Measurements from ENCODE around the gene APCDD1L.

- TF ChIP-seq CTCF (IDR thresholded peaks at IDR 0.05; ENCODE audit: poor library complexity, severe bottlenecking) (no peak), EZH2 (IDR thresholded peaks at IDR 0.05; ENCODE audit: borderline replicate concordance, insufficient read depth, low read length, poor library complexity, severe bottlenecking) (no peak)
- TF ChIP-seq, protein P1, sequence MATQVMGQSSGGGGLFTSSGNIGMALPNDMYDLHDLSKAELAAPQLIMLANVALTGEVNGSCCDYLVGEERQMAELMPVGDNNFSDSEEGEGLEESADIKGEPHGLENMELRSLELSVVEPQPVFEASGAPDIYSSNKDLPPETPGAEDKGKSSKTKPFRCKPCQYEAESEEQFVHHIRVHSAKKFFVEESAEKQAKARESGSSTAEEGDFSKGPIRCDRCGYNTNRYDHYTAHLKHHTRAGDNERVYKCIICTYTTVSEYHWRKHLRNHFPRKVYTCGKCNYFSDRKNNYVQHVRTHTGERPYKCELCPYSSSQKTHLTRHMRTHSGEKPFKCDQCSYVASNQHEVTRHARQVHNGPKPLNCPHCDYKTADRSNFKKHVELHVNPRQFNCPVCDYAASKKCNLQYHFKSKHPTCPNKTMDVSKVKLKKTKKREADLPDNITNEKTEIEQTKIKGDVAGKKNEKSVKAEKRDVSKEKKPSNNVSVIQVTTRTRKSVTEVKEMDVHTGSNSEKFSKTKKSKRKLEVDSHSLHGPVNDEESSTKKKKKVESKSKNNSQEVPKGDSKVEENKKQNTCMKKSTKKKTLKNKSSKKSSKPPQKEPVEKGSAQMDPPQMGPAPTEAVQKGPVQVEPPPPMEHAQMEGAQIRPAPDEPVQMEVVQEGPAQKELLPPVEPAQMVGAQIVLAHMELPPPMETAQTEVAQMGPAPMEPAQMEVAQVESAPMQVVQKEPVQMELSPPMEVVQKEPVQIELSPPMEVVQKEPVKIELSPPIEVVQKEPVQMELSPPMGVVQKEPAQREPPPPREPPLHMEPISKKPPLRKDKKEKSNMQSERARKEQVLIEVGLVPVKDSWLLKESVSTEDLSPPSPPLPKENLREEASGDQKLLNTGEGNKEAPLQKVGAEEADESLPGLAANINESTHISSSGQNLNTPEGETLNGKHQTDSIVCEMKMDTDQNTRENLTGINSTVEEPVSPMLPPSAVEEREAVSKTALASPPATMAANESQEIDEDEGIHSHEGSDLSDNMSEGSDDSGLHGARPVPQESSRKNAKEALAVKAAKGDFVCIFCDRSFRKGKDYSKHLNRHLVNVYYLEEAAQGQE (IDR thresholded peaks at IDR 0.05; ENCODE audit: borderline replicate concordance) = no peak
Measured at GRCh38 chr20:58497724-58498469, 17.3 kb downstream of the APCDD1L start.

All from neural cell (in vitro differentiated cells).